ENCODE results near the gene CCDC90B.
"Not testable (repeated sequence)": the region's sequence is repeated elsewhere in the genome, so short reads cannot be mapped to it uniquely, and the experiment has no call there.

CCDC90B gene

GRCh38 chr11:83318931-83319330 is 32.8 kb upstream of the CCDC90B start:
- no peak for DNase-seq (ENCODE audit: low read depth)
- H3K4me3 ChIP-seq (ENCODE audit: low read depth, low read length) = no peak overlapping the region
- no peak for TF ChIP-seq MYC (IDR thresholded peaks at IDR 0.05; ENCODE audit: low read depth, low read length)
- no peak for TF ChIP-seq POLR2A (IDR thresholded peaks at IDR 0.05; ENCODE audit: extremely low read depth, insufficient read length)
- TF ChIP-seq, protein P1, sequence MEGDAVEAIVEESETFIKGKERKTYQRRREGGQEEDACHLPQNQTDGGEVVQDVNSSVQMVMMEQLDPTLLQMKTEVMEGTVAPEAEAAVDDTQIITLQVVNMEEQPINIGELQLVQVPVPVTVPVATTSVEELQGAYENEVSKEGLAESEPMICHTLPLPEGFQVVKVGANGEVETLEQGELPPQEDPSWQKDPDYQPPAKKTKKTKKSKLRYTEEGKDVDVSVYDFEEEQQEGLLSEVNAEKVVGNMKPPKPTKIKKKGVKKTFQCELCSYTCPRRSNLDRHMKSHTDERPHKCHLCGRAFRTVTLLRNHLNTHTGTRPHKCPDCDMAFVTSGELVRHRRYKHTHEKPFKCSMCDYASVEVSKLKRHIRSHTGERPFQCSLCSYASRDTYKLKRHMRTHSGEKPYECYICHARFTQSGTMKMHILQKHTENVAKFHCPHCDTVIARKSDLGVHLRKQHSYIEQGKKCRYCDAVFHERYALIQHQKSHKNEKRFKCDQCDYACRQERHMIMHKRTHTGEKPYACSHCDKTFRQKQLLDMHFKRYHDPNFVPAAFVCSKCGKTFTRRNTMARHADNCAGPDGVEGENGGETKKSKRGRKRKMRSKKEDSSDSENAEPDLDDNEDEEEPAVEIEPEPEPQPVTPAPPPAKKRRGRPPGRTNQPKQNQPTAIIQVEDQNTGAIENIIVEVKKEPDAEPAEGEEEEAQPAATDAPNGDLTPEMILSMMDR (IDR thresholded peaks at IDR 0.05; ENCODE audit: low read depth, low read length) = no peak
- TF ChIP-seq, protein P2, sequence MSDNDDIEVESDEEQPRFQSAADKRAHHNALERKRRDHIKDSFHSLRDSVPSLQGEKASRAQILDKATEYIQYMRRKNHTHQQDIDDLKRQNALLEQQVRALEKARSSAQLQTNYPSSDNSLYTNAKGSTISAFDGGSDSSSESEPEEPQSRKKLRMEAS (IDR thresholded peaks at IDR 0.05; ENCODE audit: low read depth, low read length) = no peak

DNA sequence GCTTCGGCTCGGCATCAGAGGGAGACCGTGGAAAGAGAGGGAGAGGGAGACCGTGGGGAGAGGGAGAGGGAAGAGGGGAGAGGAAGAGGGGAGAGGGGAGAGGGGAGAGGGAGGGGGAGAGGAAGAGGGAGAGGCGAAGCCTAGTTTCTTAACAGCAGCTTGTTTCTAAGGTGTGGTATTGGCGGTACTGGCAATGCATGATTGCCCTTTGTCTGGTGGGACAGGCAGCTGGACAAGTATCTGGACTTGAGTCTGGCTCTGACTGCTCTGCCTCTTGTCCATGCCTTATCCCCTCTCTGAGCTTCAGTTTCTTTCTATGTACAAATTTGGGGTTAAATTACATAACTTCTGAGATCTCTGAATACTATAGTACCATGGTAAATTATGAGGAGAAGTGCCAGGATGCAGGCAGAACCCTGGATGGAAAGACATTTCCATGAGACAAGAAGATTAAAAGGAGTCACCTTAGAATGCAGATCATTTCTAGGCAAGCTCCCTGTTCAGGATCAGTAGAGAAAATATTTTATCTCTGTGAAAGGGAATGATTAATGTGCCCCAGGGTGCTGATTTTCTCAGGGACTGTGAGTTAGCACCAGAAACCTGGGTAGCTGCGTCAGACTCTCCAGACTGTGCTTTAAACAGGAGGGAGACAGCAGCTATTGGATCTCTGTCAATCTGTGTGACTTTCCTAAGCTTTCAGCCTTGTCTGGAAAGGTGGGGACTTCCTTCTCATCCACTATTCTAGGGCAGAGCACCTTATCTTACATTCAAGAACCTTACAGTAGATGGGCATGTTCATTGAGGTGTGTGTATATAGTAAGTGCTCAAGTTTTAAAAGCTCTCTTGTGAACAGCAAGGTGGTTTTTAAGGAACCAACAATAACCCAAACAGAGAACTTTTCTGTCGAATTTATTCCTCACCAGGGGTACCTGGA is 31.9 kb upstream of the CCDC90B start:
- H3K4me3 ChIP-seq (ENCODE audit: low read depth, low read length) = no peak overlapping the region
- no peak for DNase-seq (ENCODE audit: low read depth)

GRCh38 chr11:83316897-83317268 is 30.7 kb upstream of the CCDC90B start:
- DNase-seq (ENCODE audit: low read depth) = not testable (repeated sequence)

More for the DNA sequence above, 31.9 kb upstream of the CCDC90B start:
- TF ChIP-seq, protein P1 (IDR thresholded peaks at IDR 0.05; ENCODE audit: low read depth, low read length) = no peak
- TF ChIP-seq, protein P2 (IDR thresholded peaks at IDR 0.05; ENCODE audit: low read depth, low read length) = no peak
- TF ChIP-seq POLR2A (IDR thresholded peaks at IDR 0.05; ENCODE audit: extremely low read depth, insufficient read length) (no peak), MYC (IDR thresholded peaks at IDR 0.05; ENCODE audit: low read depth, low read length) (no peak)

GRCh38 chr11:83316143-83316896 is 30.2 kb upstream of the CCDC90B start:
- DNase-seq (ENCODE audit: low read depth); H3K4me3 ChIP-seq (ENCODE audit: low read depth, low read length): not testable (repeated sequence)

More at GRCh38 chr11:83316897-83317268, 30.7 kb upstream of the CCDC90B start:
- H3K4me3 ChIP-seq (ENCODE audit: low read depth, low read length) = not testable (repeated sequence)

GRCh38 chr11:83312430-83312829 is 26.3 kb upstream of the CCDC90B start:
- no peak overlapping the region for H3K4me3 ChIP-seq (ENCODE audit: low read depth, low read length)
- no peak for DNase-seq (ENCODE audit: low read depth)
- TF ChIP-seq, protein P1 (IDR thresholded peaks at IDR 0.05; ENCODE audit: low read depth, low read length) = no peak
- TF ChIP-seq, protein P2 (IDR thresholded peaks at IDR 0.05; ENCODE audit: low read depth, low read length) = no peak
- TF ChIP-seq MYC (IDR thresholded peaks at IDR 0.05; ENCODE audit: low read depth, low read length) (no peak), POLR2A (IDR thresholded peaks at IDR 0.05; ENCODE audit: extremely low read depth, insufficient read length) (no peak)

DNA sequence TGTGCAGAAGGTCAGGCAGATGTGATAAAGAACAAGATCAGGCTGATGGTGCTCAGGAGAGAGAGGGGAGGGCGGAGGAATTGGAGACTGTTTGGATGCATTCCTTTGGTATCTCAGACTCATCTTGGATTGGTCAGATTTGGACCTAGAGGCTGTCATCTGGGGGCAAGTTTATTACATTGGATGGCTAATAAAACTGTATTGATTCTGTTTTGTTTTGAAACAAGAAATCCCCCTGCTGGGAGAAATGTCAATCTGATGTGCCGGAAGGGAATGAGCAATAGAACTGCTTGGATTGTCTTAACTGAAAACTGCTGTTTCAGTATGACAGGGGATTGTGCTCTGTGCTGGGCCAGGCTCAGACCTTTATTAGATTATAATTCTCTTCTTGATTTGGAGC is 25.5 kb upstream of the CCDC90B start:
- no peak for TF ChIP-seq MYC (IDR thresholded peaks at IDR 0.05; ENCODE audit: low read depth, low read length)
- TF ChIP-seq, protein P1 (IDR thresholded peaks at IDR 0.05; ENCODE audit: low read depth, low read length) = no peak
- TF ChIP-seq, protein P2 (IDR thresholded peaks at IDR 0.05; ENCODE audit: low read depth, low read length) = no peak
- no peak for DNase-seq (ENCODE audit: low read depth)
- no peak overlapping the region for H3K4me3 ChIP-seq (ENCODE audit: low read depth, low read length)

Measured in NB4 (cell line).